Ectodermal cell (in vitro differentiated cells): ENCODE data around the gene C2orf76.

Source experiments
- H3K27ac ChIP-seq: 2 replicates; pipeline ENCODE4 v1.7.0; 2013; ENCODE audit warnings: mild to moderate bottlenecking, low read depth, low read length; ENCODE audit not compliant: insufficient read depth, poor library complexity, severe bottlenecking
- H3K27me3 ChIP-seq: 2 replicates; pipeline ENCODE4 v1.7.0; 2013; ENCODE audit warnings: mild to moderate bottlenecking, low read length; ENCODE audit not compliant: insufficient read depth, control insufficient read depth, poor library complexity, severe bottlenecking
- H3K36me3 ChIP-seq: one replicate; pipeline ENCODE4 v1.7.0; 2013; ENCODE audit warnings: low read length; ENCODE audit not compliant: control insufficient read depth, insufficient read depth
- H3K4me1 ChIP-seq: one replicate; pipeline ENCODE4 v1.7.0; 2013; ENCODE audit warnings: low read length; ENCODE audit not compliant: control insufficient read depth, insufficient read depth
- H3K4me3 ChIP-seq: 2 replicates; pipeline ENCODE4 v1.7.0; 2013; ENCODE audit warnings: low read depth, low read length, control low read depth; ENCODE audit not compliant: insufficient read depth
- H3K9me3 ChIP-seq: 2 replicates; pipeline ENCODE4 v1.7.0; 2013; ENCODE audit warnings: mild to moderate bottlenecking, low read length, moderate library complexity; ENCODE audit not compliant: control insufficient read depth
- WGBS, 2 experiments: methylation state at CpG; one replicate each; pipeline ENCODE4 v1.1.7; 2013; ENCODE audit warnings: missing lambda C conversion rate in 2 of 2; 5-methylcytosine and 5-hydroxymethylcytosine counted together

The C2orf76 gene

GRCh38 chr2:119305497-119306195 is 61.0 kb downstream of the C2orf76 start:
- Histone ChIP-seq H3K27ac (no peak overlapping the region), H3K27me3 (no peaks in the 10 kb centered on the region), H3K4me3 (no peak overlapping the region), H3K36me3 (no peaks in the 10 kb centered on the region), H3K9me3 (no peaks in the 10 kb centered on the region), H3K4me1 (no peaks in the 10 kb centered on the region)
- WGBS, 2 experiments, result 85 to 90% methylated on average over 12 of the region's 12 CpGs

- Histone ChIP-seq H3K27me3 (no peaks in the 10 kb centered on the region), H3K27ac (no peak overlapping the region), H3K36me3 (no peaks in the 10 kb centered on the region), H3K4me1 (no peaks in the 10 kb centered on the region), H3K4me3 (no peak overlapping the region), H3K9me3 (no peaks in the 10 kb centered on the region)
- 78 to 83% methylated on average over 2 of the region's 2 CpGs for WGBS, 2 experiments
Measured at GRCh38 chr2:119304847-119305246, 61.8 kb downstream of the C2orf76 start.

- H3K36me3 ChIP-seq, result no peaks in the 10 kb centered on the region
- 55 to 62% methylated on average over 4 to 6 of the region's 6 CpGs for WGBS, 2 experiments
Measured at GRCh38 chr2:119301413-119301812, 65.2 kb downstream of the C2orf76 start.

GRCh38 chr2:119295688-119296375 is 70.8 kb downstream of the C2orf76 start:
- no peaks in the 10 kb centered on the region for H3K9me3 ChIP-seq
- no peak overlapping the region for H3K27ac ChIP-seq
- H3K4me3 ChIP-seq, result no peak overlapping the region
- 89 to 95% methylated on average over 9 to 10 of the region's 10 CpGs for WGBS, 2 experiments
- no peaks in the 10 kb centered on the region for H3K4me1 ChIP-seq
- H3K27me3 ChIP-seq, result no peaks in the 10 kb centered on the region
- H3K36me3 ChIP-seq, result no peaks in the 10 kb centered on the region

More at GRCh38 chr2:119301413-119301812, 65.2 kb downstream of the C2orf76 start:
- Histone ChIP-seq H3K9me3 (no peaks in the 10 kb centered on the region), H3K4me1 (no peaks in the 10 kb centered on the region), H3K4me3 (no peak overlapping the region), H3K27ac (no peak overlapping the region), H3K27me3 (no peaks in the 10 kb centered on the region)

- H3K27me3 ChIP-seq, result no peaks in the 10 kb centered on the region
- 90 to 93% methylated on average over 14 of the region's 14 CpGs for WGBS, 2 experiments
Measured at GRCh38 chr2:119294671-119295070, 72.0 kb downstream of the C2orf76 start.

GRCh38 chr2:119293900-119294299 is 72.7 kb downstream of the C2orf76 start:
- Histone ChIP-seq H3K36me3 (no peaks in the 10 kb centered on the region), H3K9me3 (no peaks in the 10 kb centered on the region), H3K27me3 (no peaks in the 10 kb centered on the region), H3K27ac (no peak overlapping the region), H3K4me3 (no peak overlapping the region), H3K4me1 (no peaks in the 10 kb centered on the region)
- WGBS, 2 experiments, result 85% methylated on average over 7 of the region's 7 CpGs

More at GRCh38 chr2:119294671-119295070, 72.0 kb downstream of the C2orf76 start:
- Histone ChIP-seq H3K4me1 (no peaks in the 10 kb centered on the region), H3K9me3 (no peaks in the 10 kb centered on the region), H3K36me3 (no peaks in the 10 kb centered on the region), H3K4me3 (no peak overlapping the region), H3K27ac (no peak overlapping the region)

- H3K4me3 ChIP-seq, result no peak overlapping the region
- no peak overlapping the region for H3K27ac ChIP-seq
- 95 to 96% methylated on average over 2 of the region's 2 CpGs for WGBS, 2 experiments
- no peaks in the 10 kb centered on the region for H3K27me3 ChIP-seq
- H3K4me1 ChIP-seq, result no peaks in the 10 kb centered on the region
- no peaks in the 10 kb centered on the region for H3K36me3 ChIP-seq
- no peaks in the 10 kb centered on the region for H3K9me3 ChIP-seq
Measured at GRCh38 chr2:119293254-119293653, 73.4 kb downstream of the C2orf76 start.

- 56 to 59% methylated on average over 8 of the region's 8 CpGs for WGBS, 2 experiments
- H3K4me1 ChIP-seq, result no peaks in the 10 kb centered on the region
Measured at GRCh38 chr2:119292226-119292625, 74.4 kb downstream of the C2orf76 start.

GRCh38 chr2:119291588-119292167 is 75.0 kb downstream of the C2orf76 start:
- H3K9me3 ChIP-seq, result no peaks in the 10 kb centered on the region
- 89% methylated on average over 8 of the region's 8 CpGs for WGBS, 2 experiments

More at GRCh38 chr2:119292226-119292625, 74.4 kb downstream of the C2orf76 start:
- no peaks in the 10 kb centered on the region for H3K9me3 ChIP-seq
- no peaks in the 10 kb centered on the region for H3K27me3 ChIP-seq
- no peaks in the 10 kb centered on the region for H3K36me3 ChIP-seq
- no peak overlapping the region for H3K27ac ChIP-seq
- no peak overlapping the region for H3K4me3 ChIP-seq

GRCh38 chr2:119290859-119291587 is 75.6 kb downstream of the C2orf76 start:
- Histone ChIP-seq H3K27ac (no peak overlapping the region), H3K4me3 (no peak overlapping the region), H3K36me3 (no peaks in the 10 kb centered on the region), H3K4me1 (no peaks in the 10 kb centered on the region), H3K9me3 (no peaks in the 10 kb centered on the region), H3K27me3 (no peaks in the 10 kb centered on the region)
- 35 to 36% methylated on average over 15 of the region's 15 CpGs for WGBS, 2 experiments

More at GRCh38 chr2:119291588-119292167, 75.0 kb downstream of the C2orf76 start:
- H3K27ac ChIP-seq, result no peak overlapping the region
- H3K36me3 ChIP-seq, result no peaks in the 10 kb centered on the region
- no peak overlapping the region for H3K4me3 ChIP-seq
- no peaks in the 10 kb centered on the region for H3K27me3 ChIP-seq
- no peaks in the 10 kb centered on the region for H3K4me1 ChIP-seq
